ENCODE data around the gene KCNN3.
A peak's percentile ranks its signal among the peaks of the same experiment; 100 is the strongest.

KCNN3 gene

DNA sequence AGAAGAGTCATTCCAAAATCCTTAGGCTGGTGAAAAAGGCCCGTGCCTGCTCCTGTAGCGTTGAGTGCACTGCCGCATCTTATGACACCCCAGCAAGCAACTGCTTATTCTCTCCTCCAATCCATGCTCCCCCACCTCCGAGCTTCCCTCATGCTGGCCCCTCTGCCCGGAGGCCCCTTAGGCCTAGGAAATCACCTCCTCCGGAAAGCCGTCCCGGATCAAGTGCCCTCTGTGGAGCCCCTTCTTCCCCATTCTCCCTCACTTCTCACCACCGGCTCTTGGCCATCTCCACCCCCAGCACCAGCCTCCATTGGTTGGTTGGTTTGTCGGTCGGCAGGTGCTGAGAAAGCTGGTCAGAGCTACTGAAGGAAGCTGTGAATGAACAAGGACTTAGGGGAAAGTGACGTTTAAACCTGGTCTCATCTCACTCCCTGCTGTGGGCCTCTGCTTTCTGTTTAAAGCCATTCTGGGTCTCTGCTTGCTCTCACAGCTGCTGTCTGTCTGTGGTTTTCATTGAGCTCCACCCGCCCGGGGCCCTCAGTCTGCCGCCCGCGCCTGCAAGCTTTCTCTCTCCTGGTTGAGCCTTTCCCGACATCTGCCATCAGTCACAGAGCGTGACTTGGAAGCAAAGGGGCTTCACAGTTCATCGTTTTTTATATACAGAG, 122.2 kb downstream of the KCNN3 start:
- DNase-seq (ENCODE audit: low read depth): peak; percentile 51
- no peak overlapping the region for H3K4me3 ChIP-seq (ENCODE audit: low read depth, low read length)
- TF ChIP-seq, protein P1, sequence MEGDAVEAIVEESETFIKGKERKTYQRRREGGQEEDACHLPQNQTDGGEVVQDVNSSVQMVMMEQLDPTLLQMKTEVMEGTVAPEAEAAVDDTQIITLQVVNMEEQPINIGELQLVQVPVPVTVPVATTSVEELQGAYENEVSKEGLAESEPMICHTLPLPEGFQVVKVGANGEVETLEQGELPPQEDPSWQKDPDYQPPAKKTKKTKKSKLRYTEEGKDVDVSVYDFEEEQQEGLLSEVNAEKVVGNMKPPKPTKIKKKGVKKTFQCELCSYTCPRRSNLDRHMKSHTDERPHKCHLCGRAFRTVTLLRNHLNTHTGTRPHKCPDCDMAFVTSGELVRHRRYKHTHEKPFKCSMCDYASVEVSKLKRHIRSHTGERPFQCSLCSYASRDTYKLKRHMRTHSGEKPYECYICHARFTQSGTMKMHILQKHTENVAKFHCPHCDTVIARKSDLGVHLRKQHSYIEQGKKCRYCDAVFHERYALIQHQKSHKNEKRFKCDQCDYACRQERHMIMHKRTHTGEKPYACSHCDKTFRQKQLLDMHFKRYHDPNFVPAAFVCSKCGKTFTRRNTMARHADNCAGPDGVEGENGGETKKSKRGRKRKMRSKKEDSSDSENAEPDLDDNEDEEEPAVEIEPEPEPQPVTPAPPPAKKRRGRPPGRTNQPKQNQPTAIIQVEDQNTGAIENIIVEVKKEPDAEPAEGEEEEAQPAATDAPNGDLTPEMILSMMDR (conservative IDR thresholded peaks at IDR 0.05; ENCODE audit: low read depth, low read length): no peak

DNA sequence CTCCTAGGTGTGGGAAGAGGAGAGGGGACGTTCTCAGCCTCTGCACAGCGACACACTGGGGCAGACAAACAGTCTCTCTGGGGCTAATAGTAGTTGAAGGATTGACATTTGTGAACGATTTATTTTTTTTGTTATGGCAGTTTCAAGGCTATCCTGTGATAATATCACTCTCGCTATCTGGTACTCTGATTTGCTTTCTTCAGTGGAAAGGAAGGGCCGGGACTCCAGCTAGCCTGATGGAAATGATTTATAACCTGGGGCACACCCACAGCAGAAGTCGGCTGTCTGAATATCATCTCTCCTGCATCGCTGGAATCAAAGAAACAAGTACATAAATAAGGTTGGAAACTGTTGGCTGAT, 122.7 kb downstream of the KCNN3 start:
- TF ChIP-seq, protein P1 (conservative IDR thresholded peaks at IDR 0.05; ENCODE audit: low read depth, low read length): no peak
- no peak for DNase-seq (ENCODE audit: low read depth)
- H3K4me3 ChIP-seq (ENCODE audit: low read depth, low read length): no peak overlapping the region

DNA sequence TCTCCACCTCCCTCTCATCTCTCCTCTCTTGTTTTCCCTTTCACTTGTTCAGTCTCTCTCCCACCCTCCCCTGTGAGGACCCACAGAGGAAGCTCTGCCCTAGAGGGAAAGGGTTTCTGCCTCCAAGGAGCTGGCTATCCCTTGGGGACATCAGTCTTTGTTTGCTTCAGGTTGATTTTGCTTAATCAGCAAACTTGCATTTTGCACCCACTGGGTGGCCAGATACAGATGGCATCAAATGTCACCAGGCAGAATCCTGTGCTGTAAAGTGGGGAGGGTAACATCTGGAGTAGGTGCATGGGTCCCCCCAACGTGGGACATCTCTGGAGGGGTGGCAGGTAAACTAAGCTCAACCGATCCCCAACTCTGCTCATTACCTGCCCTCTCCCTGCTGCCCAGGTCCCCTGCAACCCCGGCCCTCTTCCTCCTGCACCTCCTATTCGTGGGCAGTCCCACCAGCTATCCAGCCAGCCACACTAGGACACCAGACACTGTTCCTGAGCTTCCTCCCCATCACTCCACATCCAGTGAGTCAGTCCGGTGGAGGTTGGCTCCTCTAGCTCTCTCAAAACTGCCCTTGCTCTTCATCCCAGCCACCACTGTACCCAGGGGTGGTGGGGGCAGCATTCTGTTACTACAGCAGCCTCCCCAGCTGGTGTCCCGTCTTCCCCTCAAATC, 123.3 kb downstream of the KCNN3 start:
- TF ChIP-seq, protein P1 (conservative IDR thresholded peaks at IDR 0.05; ENCODE audit: low read depth, low read length): no peak

DNA sequence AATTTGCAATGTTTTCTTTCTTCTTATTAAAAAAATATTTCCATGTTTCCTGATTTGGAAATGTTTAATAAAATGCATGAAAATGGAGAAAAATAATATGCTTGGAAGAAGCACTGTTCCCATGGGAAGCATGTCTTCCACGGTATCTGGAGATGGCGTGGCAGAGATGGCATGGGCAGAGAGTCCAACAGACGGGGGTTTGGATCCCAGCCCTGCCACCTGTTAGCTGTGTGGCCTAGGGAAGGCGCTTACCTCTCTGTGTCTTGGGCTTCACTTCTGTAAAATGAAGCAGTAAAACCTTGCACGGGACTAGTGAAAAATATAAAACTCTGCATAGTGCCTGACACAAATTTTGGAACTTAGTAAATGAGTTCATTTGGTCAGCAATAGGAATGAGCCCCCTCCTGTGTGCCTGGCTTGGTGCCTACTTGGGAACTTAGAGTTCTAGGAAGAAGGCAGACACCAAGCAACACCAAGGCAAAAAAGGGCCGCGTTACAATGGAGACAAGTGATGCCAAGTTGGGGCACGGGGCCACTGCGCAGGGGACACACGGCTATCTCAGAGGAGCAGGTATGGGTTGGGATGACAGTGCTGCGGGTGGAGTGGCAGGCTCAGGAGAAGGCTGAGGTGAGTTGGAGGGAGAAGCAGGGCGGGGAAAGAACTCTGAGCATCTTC, 124.2 kb downstream of the KCNN3 start:
- H3K4me3 ChIP-seq (ENCODE audit: low read depth, low read length): no peak overlapping the region
- TF ChIP-seq, protein P1 (conservative IDR thresholded peaks at IDR 0.05; ENCODE audit: low read depth, low read length): no peak
- no peak for DNase-seq (ENCODE audit: low read depth)

More for the DNA sequence above, 123.3 kb downstream of the KCNN3 start:
- DNase-seq (ENCODE audit: low read depth): no peak
- no peak overlapping the region for H3K4me3 ChIP-seq (ENCODE audit: low read depth, low read length)

DNA sequence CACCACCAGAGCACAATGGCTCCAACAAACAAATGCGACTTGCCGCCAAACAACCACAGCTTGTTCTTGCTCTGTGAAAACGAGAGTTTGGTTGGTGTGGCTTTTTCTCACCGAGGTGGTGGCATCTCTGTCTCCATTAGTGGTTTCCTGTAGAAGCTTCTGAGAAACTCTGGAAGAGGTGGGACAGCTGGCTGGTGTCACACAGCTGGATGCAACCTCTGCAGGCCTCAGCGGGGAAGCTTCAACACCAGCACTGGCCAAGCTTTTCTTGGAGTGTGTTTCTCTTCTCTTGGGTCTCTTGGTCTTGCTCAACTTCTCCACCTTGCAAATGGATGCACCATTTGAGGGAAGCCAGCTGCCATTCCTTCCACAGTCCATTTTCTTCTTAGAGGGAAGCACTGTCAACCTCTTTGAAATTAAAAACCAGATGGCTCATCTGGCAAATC, 124.8 kb downstream of the KCNN3 start:
- H3K4me3 ChIP-seq (ENCODE audit: low read depth, low read length): no peak overlapping the region
- DNase-seq (ENCODE audit: low read depth): no peak
- TF ChIP-seq, protein P1 (conservative IDR thresholded peaks at IDR 0.05; ENCODE audit: low read depth, low read length): no peak

DNA sequence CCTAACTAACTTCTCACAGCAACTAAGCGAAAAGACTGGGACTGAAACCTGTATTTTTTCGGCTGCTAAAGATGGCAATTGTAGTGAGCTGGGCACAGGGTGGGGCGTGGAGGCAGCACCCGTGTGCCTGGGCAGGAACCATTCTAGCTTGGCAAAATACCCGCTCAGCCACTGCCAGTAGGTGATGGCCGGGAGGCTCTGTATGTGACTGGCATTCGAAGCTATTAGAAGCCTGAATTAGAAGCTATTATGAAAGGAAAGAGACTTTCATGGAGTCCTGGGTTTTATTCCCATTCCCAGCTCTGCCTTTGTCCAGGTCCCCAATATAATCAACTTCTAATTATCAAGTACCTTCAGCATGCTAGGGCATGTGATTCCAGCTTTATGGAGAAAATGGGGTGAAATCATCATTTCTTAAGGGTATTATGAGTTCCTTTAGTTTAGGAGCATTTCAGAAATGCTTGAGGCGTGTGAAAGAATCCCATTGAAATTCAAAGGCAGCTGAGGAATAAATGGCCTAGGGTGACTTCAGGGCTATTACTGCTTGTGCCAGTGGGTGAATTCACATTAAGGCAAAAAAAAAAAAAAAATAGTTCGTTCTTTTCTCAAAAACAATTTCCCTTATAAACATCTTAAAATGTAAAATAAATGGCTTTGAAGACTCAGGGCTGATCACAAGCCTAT, 125.6 kb downstream of the KCNN3 start:
- no peak overlapping the region for H3K4me3 ChIP-seq (ENCODE audit: low read depth, low read length)
- TF ChIP-seq, protein P1 (conservative IDR thresholded peaks at IDR 0.05; ENCODE audit: low read depth, low read length): no peak
- DNase-seq (ENCODE audit: low read depth): no peak

All from choroid plexus epithelial cell (primary cell).